ENCODE results near the gene PLXNA3. TPM values are rescaled to one million over a fixed set of nuclear protein-coding genes. Genes with fewer than 3 reads are reported as not detected.
A peak's percentile ranks its signal among the peaks of the same experiment; 100 is the strongest.

Gene PLXNA3
- total and polyA plus RNA-seq, 2 donors from 2014 or later: 4.9 to 40.5 TPM

GRCh38 chrX:154525606-154526490, 67.8 kb downstream of the PLXNA3 start:
- no peaks in the 10 kb centered on the region for H3K36me3 ChIP-seq (ENCODE audit: control insufficient read depth in 2 of 3, insufficient read depth in 3 of 3, low read length in 3 of 3)
- H3K4me3 ChIP-seq (ENCODE audit: low read length in 3 of 3): no peak overlapping the region
- no peak for TF ChIP-seq CTCF (IDR thresholded peaks at IDR 0.05; ENCODE audit: borderline replicate concordance, extremely low read depth, insufficient read depth)
- FAIRE-seq (no peak), DNase-seq (no peak)
- intact Hi-C loops (cut with DNase I): no loop called here
- peaks cover 0 to 6% (median 2%) of the 10 kb centered on the region in 3 donors for H3K4me1 ChIP-seq (ENCODE audit: control insufficient read depth in 2 of 3, insufficient read depth in 2 of 3, low read depth in 1 of 3, low read length in 3 of 3)
- H3K27me3 ChIP-seq (ENCODE audit: control insufficient read depth, insufficient read depth, low read length): no peaks in the 10 kb centered on the region
- no peaks in the 10 kb centered on the region for H3K9me3 ChIP-seq (ENCODE audit: control insufficient read depth in 2 of 3, insufficient read depth in 1 of 3, low read length in 3 of 3)
- no peak overlapping the region for H3K27ac ChIP-seq (ENCODE audit: low read depth in 2 of 2, low read length in 2 of 2)
- H3K9ac ChIP-seq (ENCODE audit: low read length in 3 of 3): no peak overlapping the region

DNA sequence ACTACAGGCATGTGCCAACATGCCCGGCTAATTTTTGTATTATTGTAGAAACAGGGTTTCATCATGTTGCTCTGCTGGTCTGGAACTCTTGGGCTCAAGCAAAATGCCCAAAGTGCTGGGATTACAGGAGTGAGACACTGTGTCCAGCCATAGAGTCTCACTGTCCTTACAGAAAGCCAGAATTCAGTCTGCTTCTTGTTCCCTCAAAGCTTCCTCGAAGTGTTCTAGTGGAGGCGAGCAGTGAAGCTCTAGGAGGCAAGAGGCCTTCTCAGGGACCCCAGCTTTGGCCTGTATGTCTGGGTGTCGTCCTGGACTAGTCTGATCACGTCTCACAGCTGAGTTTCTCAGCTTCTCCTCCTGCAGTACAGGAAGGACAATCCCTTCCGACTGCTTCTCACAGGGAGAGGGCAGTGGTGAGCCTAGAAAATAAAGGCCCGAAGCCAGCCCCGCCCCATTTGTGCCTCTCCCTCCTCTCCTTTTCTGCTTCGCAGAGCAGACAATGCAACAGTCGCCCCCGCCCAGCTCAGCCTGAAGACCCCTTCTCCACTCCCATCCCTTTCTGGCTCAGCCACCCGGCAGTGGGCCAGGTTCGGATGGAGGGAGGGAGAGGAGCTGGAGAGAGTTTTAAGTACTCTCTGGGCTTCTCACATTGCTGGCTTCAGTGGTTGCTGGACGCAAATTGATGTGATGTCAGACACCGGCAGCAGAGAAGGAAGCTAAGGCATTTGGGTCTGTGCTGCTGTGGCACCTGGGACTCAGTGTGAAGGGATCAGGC, 69.0 kb downstream of the PLXNA3 start:
- intact Hi-C loops (cut with DNase I): no loop called here
- H3K27me3 ChIP-seq (ENCODE audit: control insufficient read depth, insufficient read depth, low read length): no peaks in the 10 kb centered on the region
- H3K4me1 ChIP-seq (ENCODE audit: control insufficient read depth in 2 of 3, insufficient read depth in 2 of 3, low read depth in 1 of 3, low read length in 3 of 3): peaks cover 0 to 7% (median 2%) of the 10 kb centered on the region in 3 donors
- no peaks in the 10 kb centered on the region for H3K36me3 ChIP-seq (ENCODE audit: control insufficient read depth in 2 of 3, insufficient read depth in 3 of 3, low read length in 3 of 3)
- DNase-seq (peak; percentile 83 to 92 (median 88)), FAIRE-seq (no peak)
- H3K9me3 ChIP-seq (ENCODE audit: control insufficient read depth in 2 of 3, insufficient read depth in 1 of 3, low read length in 3 of 3): no peaks in the 10 kb centered on the region
- peak overlapping the region; percentile 22 to 59 for H3K27ac ChIP-seq (ENCODE audit: low read depth in 2 of 2, low read length in 2 of 2)
- H3K4me3 ChIP-seq (ENCODE audit: low read length in 3 of 3): peak overlapping the region; percentile 3 to 48 (median 18)
- peak overlapping the region in 2 of 3 donors; percentile 41 to 75 for H3K9ac ChIP-seq (ENCODE audit: low read length in 3 of 3)
- TF ChIP-seq CTCF (IDR thresholded peaks at IDR 0.05; ENCODE audit: borderline replicate concordance, extremely low read depth, insufficient read depth): peak; percentile 39

Small RNA genes within 50 kb of the gene (microRNA-seq; reads per million reads assigned to microRNA genes)
- gene MIR6858: not detected

Other genes starting within 250 kb of the PLXNA3 start
- not detected for gene OPN1MW2, start 238.5 kb upstream of the PLXNA3 start, total RNA-seq
- gene OPN1MW2, start 238.5 kb upstream of the PLXNA3 start, polyA plus RNA-seq (ENCODE audit: insufficient read depth, low read depth, low replicate concordance): not detected
- not detected for gene OPN1MW3, start 200.7 kb upstream of the PLXNA3 start, total RNA-seq
- not detected for gene OPN1MW3, start 200.7 kb upstream of the PLXNA3 start, polyA plus RNA-seq (ENCODE audit: insufficient read depth, low read depth, low replicate concordance)
- gene TEX28, start 163.2 kb upstream of the PLXNA3 start, total RNA-seq: not detected
- not detected for gene TEX28, start 163.2 kb upstream of the PLXNA3 start, polyA plus RNA-seq (ENCODE audit: insufficient read depth, low read depth, low replicate concordance)
- gene TKTL1, start 162.5 kb upstream of the PLXNA3 start, total RNA-seq: 0.38 TPM
- 0.30 TPM for gene TKTL1, start 162.5 kb upstream of the PLXNA3 start, polyA plus RNA-seq (ENCODE audit: insufficient read depth, low read depth, low replicate concordance)
- 1,036 TPM for gene FLNA, start 83.6 kb upstream of the PLXNA3 start, total RNA-seq
- 421 TPM for gene FLNA, start 83.6 kb upstream of the PLXNA3 start, polyA plus RNA-seq (ENCODE audit: insufficient read depth, low read depth, low replicate concordance)
- gene EMD, start 79.0 kb upstream of the PLXNA3 start, total RNA-seq: 79.6 TPM
- 102 TPM for gene EMD, start 79.0 kb upstream of the PLXNA3 start, polyA plus RNA-seq (ENCODE audit: insufficient read depth, low read depth, low replicate concordance)
- gene RPL10, start 59.9 kb upstream of the PLXNA3 start, total RNA-seq: 2,684 TPM
- 2,858 TPM for gene RPL10, start 59.9 kb upstream of the PLXNA3 start, polyA plus RNA-seq (ENCODE audit: insufficient read depth, low read depth, low replicate concordance)
- 33.8 TPM for gene DNASE1L1, start 49.0 kb upstream of the PLXNA3 start, total RNA-seq
- 28.0 TPM for gene DNASE1L1, start 49.0 kb upstream of the PLXNA3 start, polyA plus RNA-seq (ENCODE audit: insufficient read depth, low read depth, low replicate concordance)
- gene TAFAZZIN, start 46.7 kb upstream of the PLXNA3 start, total RNA-seq: 40.2 TPM
- gene TAFAZZIN, start 46.7 kb upstream of the PLXNA3 start, polyA plus RNA-seq (ENCODE audit: insufficient read depth, low read depth, low replicate concordance): 33.3 TPM
- 121 TPM for gene ATP6AP1, start 29.6 kb upstream of the PLXNA3 start, total RNA-seq
- gene ATP6AP1, start 29.6 kb upstream of the PLXNA3 start, polyA plus RNA-seq (ENCODE audit: insufficient read depth, low read depth, low replicate concordance): 205 TPM
- gene GDI1, start 21.1 kb upstream of the PLXNA3 start, total RNA-seq: 116 TPM
- 92.5 TPM for gene GDI1, start 21.1 kb upstream of the PLXNA3 start, polyA plus RNA-seq (ENCODE audit: insufficient read depth, low read depth, low replicate concordance)
- 46.0 TPM for gene FAM50A, start 14.1 kb upstream of the PLXNA3 start, total RNA-seq
- 112 TPM for gene FAM50A, start 14.1 kb upstream of the PLXNA3 start, polyA plus RNA-seq (ENCODE audit: insufficient read depth, low read depth, low replicate concordance)
- gene LAGE3, start 21.0 kb downstream of the PLXNA3 start, total RNA-seq: 10.0 TPM
- 29.0 TPM for gene LAGE3, start 21.0 kb downstream of the PLXNA3 start, polyA plus RNA-seq (ENCODE audit: insufficient read depth, low read depth, low replicate concordance)
- gene UBL4A, start 28.3 kb downstream of the PLXNA3 start, total RNA-seq: 26.1 TPM
- 35.2 TPM for gene UBL4A, start 28.3 kb downstream of the PLXNA3 start, polyA plus RNA-seq (ENCODE audit: insufficient read depth, low read depth, low replicate concordance)
- gene SLC10A3, start 32.3 kb downstream of the PLXNA3 start, total RNA-seq: 27.3 TPM
- gene SLC10A3, start 32.3 kb downstream of the PLXNA3 start, polyA plus RNA-seq (ENCODE audit: insufficient read depth, low read depth, low replicate concordance): 19.0 TPM
- 39.5 TPM for gene FAM3A, start 58.0 kb downstream of the PLXNA3 start, total RNA-seq
- gene FAM3A, start 58.0 kb downstream of the PLXNA3 start, polyA plus RNA-seq (ENCODE audit: insufficient read depth, low read depth, low replicate concordance): 73.4 TPM
- gene G6PD, start 88.6 kb downstream of the PLXNA3 start, total RNA-seq: 54.1 TPM
- gene G6PD, start 88.6 kb downstream of the PLXNA3 start, polyA plus RNA-seq (ENCODE audit: insufficient read depth, low read depth, low replicate concordance): 34.7 TPM
- 31.3 TPM for gene IKBKG, start 89.3 kb downstream of the PLXNA3 start, total RNA-seq
- gene IKBKG, start 89.3 kb downstream of the PLXNA3 start, polyA plus RNA-seq (ENCODE audit: insufficient read depth, low read depth, low replicate concordance): 23.3 TPM
- gene CTAG1A, start 126.9 kb downstream of the PLXNA3 start, total RNA-seq: not detected
- not detected for gene CTAG1A, start 126.9 kb downstream of the PLXNA3 start, polyA plus RNA-seq (ENCODE audit: insufficient read depth, low read depth, low replicate concordance)
- not detected for gene CTAG1B, start 161.0 kb downstream of the PLXNA3 start, total RNA-seq
- not detected for gene CTAG1B, start 161.0 kb downstream of the PLXNA3 start, polyA plus RNA-seq (ENCODE audit: insufficient read depth, low read depth, low replicate concordance)
- gene CTAG2, start 195.3 kb downstream of the PLXNA3 start, total RNA-seq: 0.28 TPM
- gene CTAG2, start 195.3 kb downstream of the PLXNA3 start, polyA plus RNA-seq (ENCODE audit: insufficient read depth, low read depth, low replicate concordance): not detected